HepG2 (cell line): ENCODE measurements around the gene ZDHHC8. TPM values are rescaled to one million over a fixed set of nuclear protein-coding genes. Genes with fewer than 3 reads are reported as not detected.

Experiments
- ATAC-seq: fragments of 200-7000 bp; cut with Tn5 transposase; 3 replicates; pipeline ENCODE4 v1.9.1; 2020; ENCODE audit warnings: mild to moderate bottlenecking, moderate library complexity
- BruUV-seq: library from RNA; stranded (reverse); fragments of 400-500 nt; replicated peaks from 2 replicates; lab custom pipeline; 2021; lab: Mats Ljungman, UMichigan
- CTCF ChIA-PET: fragments of 300-600 bp; formaldehyde crosslinking; extraction: SDS; loops from one replicate; lab custom pipeline; 2021; ENCODE audit warnings: low total read pairs, inconsistent platforms, low intra/inter-chr PET ratio; lab: Yijun Ruan, JAX
- POLR2A ChIA-PET: fragments of 350-600 bp; sonication (Branson Sonifier 250); formaldehyde crosslinking; loops from one replicate; lab custom pipeline; 2020; ENCODE audit warnings: antibody characterized with exemption, inconsistent platforms; lab: Yijun Ruan, JAX
- DNase-seq: peaks from one replicate; pipeline ENCODE4 v3.0.0-alpha.2; 2015; ENCODE audit warnings: low spot score
- FAIRE-seq: peaks from 3 replicates; lab custom pipeline; 2011; peaks lifted over from hg19 to GRCh38; lab: Jason Lieb, UNC
- H2AFZ ChIP-seq: one replicate; pipeline ENCODE4 v1.6.1; 2011; ENCODE audit warnings: low read length, inconsistent platforms
- H3K27ac ChIP-seq: fragments of 300-600 bp; 3 replicates; pipeline ENCODE4 v1.8.0; 2011; ENCODE audit warnings: mixed run types, mild to moderate bottlenecking, mixed read lengths, low read length, inconsistent platforms; ENCODE audit not compliant: insufficient read depth; ENCODE audit errors: extremely low read length
- H3K27me3 ChIP-seq, 2 experiments: fragments of 200-600 bp in 1 of 2; 2 replicates in 1 of 2; 3 replicates in 1 of 2; pipeline versions ENCODE4 v1.6.0 to v1.8.0; 2011; ENCODE audit warnings: low read length in 2 of 2, mild to moderate bottlenecking in 2 of 2, moderate library complexity in 2 of 2, inconsistent platforms in 1 of 2; ENCODE audit not compliant: insufficient read depth in 2 of 2, control insufficient read depth in 1 of 2
- H3K36me3 ChIP-seq, 2 experiments: fragments of 200-600 bp in 1 of 2; replicated peaks in 1 of 2; 2 replicates in 1 of 2; 3 replicates in 1 of 2; pipeline versions ENCODE4 v1.5.1 to v1.8.0; 2011; ENCODE audit warnings: low read length in 2 of 2, inconsistent platforms in 1 of 2; ENCODE audit not compliant: insufficient read depth in 2 of 2, control insufficient read depth in 1 of 2
- H3K4me1 ChIP-seq: 2 replicates; pipeline ENCODE4 v1.5.1; 2012; ENCODE audit warnings: low read length, inconsistent platforms; ENCODE audit not compliant: insufficient read depth
- H3K4me2 ChIP-seq: 2 replicates; pipeline ENCODE4 v1.6.0; 2011; ENCODE audit warnings: low read depth, low read length, inconsistent platforms
- H3K4me3 ChIP-seq, 3 experiments: fragments of 200-600 bp in 1 of 3; sonication (generic), shearing (Covaris generic) in 1 of 3; replicated peaks in 1 of 3; 2 replicates each; pipeline ENCODE4 v1.5.1; 2011 to 2016; ENCODE audit warnings: low read length in 3 of 3, inconsistent platforms in 2 of 3, low read depth in 2 of 3, mild to moderate bottlenecking in 2 of 3, control low read depth in 1 of 3, mixed read lengths in 1 of 3; ENCODE audit not compliant: insufficient read depth in 1 of 3
- H3K79me2 ChIP-seq: one replicate; pipeline ENCODE4 v1.6.1; 2011; ENCODE audit warnings: low read length, inconsistent platforms; ENCODE audit not compliant: insufficient read depth
- H3K9ac ChIP-seq: 2 replicates; pipeline ENCODE4 v1.6.0; 2011; ENCODE audit warnings: mild to moderate bottlenecking, low read depth, low read length, inconsistent platforms; ENCODE audit not compliant: insufficient read depth
- H3K9me3 ChIP-seq: 2 replicates; pipeline ENCODE4 v1.5.1; 2012; ENCODE audit warnings: mild to moderate bottlenecking, low read length
- H4K20me1 ChIP-seq: 2 replicates; pipeline ENCODE4 v1.6.0; 2011; ENCODE audit warnings: inconsistent platforms, mild to moderate bottlenecking, low read length, moderate library complexity; ENCODE audit not compliant: insufficient read depth
- MTA1 ChIP-seq: sonication (generic); formaldehyde crosslinking; IDR thresholded peaks from 2 replicates; pipeline ENCODE4 v1.4.0; 2020; ENCODE audit warnings: missing genetic modification reagents, mild to moderate bottlenecking, borderline replicate concordance
- RXRB ChIP-seq: IDR thresholded peaks from 2 replicates; pipeline ENCODE4 v1.6.1; 2016; ENCODE audit warnings: borderline replicate concordance, missing genetic modification reagents, missing compliant biosample characterization
- SMARCE1 ChIP-seq: fragments of 450-650 bp; IDR thresholded peaks from 2 replicates; pipeline ENCODE4 v1.6.1; 2017; ENCODE audit warnings: borderline replicate concordance
- ZNF260 ChIP-seq: sonication (generic); formaldehyde crosslinking; IDR thresholded peaks from 2 replicates; pipeline ENCODE4 v1.4.0; 2020; ENCODE audit warnings: missing genetic modification reagents, low read depth, mild to moderate bottlenecking, borderline replicate concordance
- ZNF546 ChIP-seq: sonication (generic); formaldehyde crosslinking; conservative IDR thresholded peaks from 2 replicates; pipeline ENCODE4 v1.8.1; 2023; ENCODE audit warnings: mild to moderate bottlenecking, missing genetic modification reagents
- ZNF777 ChIP-seq: sonication (generic); formaldehyde crosslinking; IDR thresholded peaks from 2 replicates; pipeline ENCODE4 v1.4.0; 2020; ENCODE audit warnings: missing genetic modification reagents
- WGBS: methylation state at CpG from one replicate; pipeline ENCODE4 v1.1.6; 2017; ENCODE audit warnings: low lambda C conversion rate; 5-methylcytosine and 5-hydroxymethylcytosine counted together
- in situ Hi-C: cut with HindIII; loops from 2 replicates; pipeline ENCODE4 v1.10.0; 2017; ENCODE audit warnings: low pct_unique_long_range_greater_than_20kb; ENCODE audit not compliant: extremely low pct_ligation_motif_present
- intact Hi-C: fragments of 100-400 bp; cut with micrococcal nuclease; formaldehyde crosslinking; loops from one replicate; pipeline ENCODE4 v1.10.0; 2022; ENCODE audit not compliant: unreplicated experiment
- polyA plus RNA-seq, 8 experiments: library from polyadenylated mRNA; depleted of rRNA in 3 of 8; stranded (reverse) in 7 of 8; unstranded in 1 of 8; fragments of >200 nt; fragmentation: Illumina TruSeq in 4 of 8; extraction: Trizol in 4 of 8; gene quantifications; 2 replicates each; pipeline versions ENCODE4 v1.2.1 to v1.2.3, GENCODE V29; 2011 to 2016; ENCODE audit warnings: low read depth in 4 of 8, missing spikeins in 1 of 8, mixed read lengths in 1 of 8; ENCODE audit not compliant: insufficient read depth in 1 of 8
- total RNA-seq, 5 experiments: library from RNA; depleted of rRNA; stranded (reverse); fragments of >200 nt; fragmentation: Illumina TruSeq; extraction: Trizol; gene quantifications; 2 replicates each; pipeline ENCODE4 v1.2.3, GENCODE V29; 2016; ENCODE audit warnings: low read depth in 1 of 5
- TF ChIP-seq, protein P1 (sequence below): sonication (generic); formaldehyde crosslinking; IDR thresholded peaks from 2 replicates; pipeline ENCODE4 v1.5.0; 2020; ENCODE audit warnings: missing genetic modification reagents

Gene ZDHHC8
- total and polyA plus RNA-seq, 2 of the 13 experiments (the other 11 are each of a cell fraction or from before 2014, with no cell fraction given) = 7.5 to 21.3 TPM

DNA sequence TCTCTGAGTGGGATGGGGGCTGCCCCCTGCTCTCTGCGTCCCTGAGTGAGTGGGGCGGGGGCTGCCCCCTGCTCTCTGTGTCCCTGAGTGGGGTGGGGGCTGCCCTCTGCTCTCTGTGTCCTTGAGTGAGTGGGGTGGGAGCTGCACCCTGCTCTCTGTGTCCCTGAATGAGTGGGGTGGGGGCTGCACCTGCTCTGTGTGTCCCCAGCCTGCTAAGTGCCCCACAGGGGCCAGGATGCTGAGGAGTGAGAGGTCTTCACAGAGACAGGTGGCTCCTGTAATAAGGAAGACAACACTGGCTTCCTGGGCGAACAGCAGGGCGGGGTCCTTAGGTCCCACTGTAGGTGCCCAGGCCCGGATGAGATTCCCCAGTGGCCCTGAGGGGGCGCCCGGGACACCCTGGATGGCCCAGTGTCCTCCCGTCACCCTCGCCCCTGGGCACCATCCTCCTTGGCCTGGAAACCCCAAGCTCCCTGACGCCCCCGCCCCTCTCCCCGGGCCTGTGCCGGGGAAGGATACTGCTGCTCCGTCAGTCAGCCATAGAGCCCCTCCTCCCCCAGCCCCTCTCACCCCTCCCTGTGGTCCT is 23.1 kb downstream of the ZDHHC8 start:
- H2AFZ ChIP-seq = no peak overlapping the region
- no peak for FAIRE-seq
- peaks cover 17 to 49% of the 10 kb centered on the region in 2 experiments for H3K27me3 ChIP-seq
- no peaks in the 10 kb centered on the region for H3K79me2 ChIP-seq
- H4K20me1 ChIP-seq = no peaks in the 10 kb centered on the region
- intact Hi-C loops = no loop called here
- no peak overlapping the region for H3K4me3 ChIP-seq
- POLR2A ChIA-PET = no interaction called here
- BruUV-seq = no TSS peak
- no peak overlapping the region for H3K4me2 ChIP-seq
- TF ChIP-seq, protein P1, sequence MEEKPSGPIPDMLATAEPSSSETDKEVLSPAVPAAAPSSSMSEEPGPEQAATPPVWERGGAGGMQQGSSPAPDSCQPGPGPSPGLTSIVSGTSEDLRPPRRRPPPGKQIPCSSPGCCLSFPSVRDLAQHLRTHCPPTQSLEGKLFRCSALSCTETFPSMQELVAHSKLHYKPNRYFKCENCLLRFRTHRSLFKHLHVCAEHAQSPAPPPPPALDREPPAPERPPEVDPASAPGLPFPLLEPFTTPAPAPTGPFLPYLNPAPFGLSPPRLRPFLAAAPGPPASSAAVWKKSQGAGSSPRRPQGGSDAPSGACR (CRISPR knock-in tag) = no peak
- TF ChIP-seq ZNF260 (no peak), ZNF546 (CRISPR knock-in tag) (no peak), RXRB (CRISPR knock-in tag) (no peak), MTA1 (CRISPR knock-in tag) (no peak), ZNF777 (CRISPR knock-in tag) (no peak), SMARCE1 (no peak)
- DNase-seq = no peak
- ATAC-seq = no peak
- in situ Hi-C loops = loop anchor here (5.0 to 25.0 kb wide), 3 partner anchors 80 to 1192 kb away; no protein-coding TSS in a partner anchor
- no peaks in the 10 kb centered on the region for H3K9me3 ChIP-seq
- no peaks in the 10 kb centered on the region for H3K36me3 ChIP-seq
- WGBS = 10% methylated on average over 3 of the region's 14 CpGs
- H3K9ac ChIP-seq = no peak overlapping the region
- no peaks in the 10 kb centered on the region for H3K4me1 ChIP-seq
- H3K27ac ChIP-seq = no peak overlapping the region
- CTCF ChIA-PET = no interaction called here
